ENCODE data around the gene CEP170B.
"Not testable (repeated sequence)": the region's sequence is repeated elsewhere in the genome, so short reads cannot be mapped to it uniquely, and the experiment has no call there.

CEP170B gene

DNA sequence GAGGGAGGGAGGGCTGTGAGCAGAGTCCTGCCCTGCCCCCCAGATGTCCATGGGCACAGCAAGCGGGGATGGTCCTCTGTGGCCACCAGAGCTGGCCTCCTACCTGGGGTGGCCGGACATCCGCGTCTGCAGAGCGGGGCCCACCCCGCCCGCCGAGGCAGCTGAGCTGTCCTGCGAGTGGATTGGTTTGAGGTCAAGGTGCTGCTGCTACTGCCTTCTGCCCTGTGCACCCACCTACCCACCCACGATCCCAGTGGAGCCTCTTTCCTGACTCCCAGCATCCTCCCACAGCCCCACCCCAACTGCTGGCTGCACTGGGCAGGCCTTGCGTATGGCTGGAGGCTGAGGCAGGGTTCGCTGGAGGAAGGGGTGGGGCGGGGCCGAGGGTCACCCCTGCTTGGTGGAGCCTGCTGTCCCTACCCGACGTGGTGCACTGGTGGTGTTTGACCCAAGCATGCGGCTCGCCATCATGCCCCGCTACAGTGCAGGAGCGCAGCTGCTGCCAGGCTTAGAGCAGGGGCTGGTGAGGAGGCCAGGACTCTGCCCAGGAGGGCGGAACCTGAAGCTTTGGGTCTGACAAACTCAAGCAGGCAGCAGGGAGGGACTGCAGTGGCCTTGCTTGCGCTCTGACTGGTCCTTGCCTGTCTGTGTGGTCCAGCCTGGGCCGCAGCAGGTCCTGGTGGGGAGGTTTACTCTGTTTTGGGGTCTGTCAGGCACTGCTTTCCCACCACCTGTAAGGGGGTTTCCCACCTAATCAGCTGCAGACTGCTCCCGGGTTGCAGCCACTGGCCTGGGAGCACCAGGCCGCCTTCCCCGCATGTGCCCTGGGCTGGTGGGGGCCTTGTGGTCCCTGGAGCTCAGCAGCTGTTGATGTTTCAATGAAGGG lies 23.7 kb downstream of the CEP170B start:
- FAIRE-seq (no peak), DNase-seq (ENCODE audit: insufficient read length, low spot score) (no peak)

DNA sequence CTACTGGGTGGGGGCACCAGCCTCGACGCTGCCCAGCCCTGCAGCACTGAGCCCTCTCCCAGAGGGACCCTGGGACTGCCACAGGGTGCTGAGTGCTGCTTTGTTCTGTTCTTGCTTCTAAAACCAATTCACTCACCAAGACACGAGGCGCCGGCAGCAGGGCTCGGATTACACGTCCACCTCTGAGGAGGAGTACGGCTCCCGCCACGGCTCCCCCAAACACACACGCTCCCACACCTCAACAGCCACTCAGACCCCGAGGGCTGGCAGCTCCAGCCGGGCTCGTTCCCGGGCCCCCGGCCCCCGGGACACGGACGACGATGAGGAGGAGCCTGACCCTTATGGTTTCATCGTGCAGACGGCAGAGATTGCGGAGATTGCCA lies 24.3 kb downstream of the CEP170B start:
- FAIRE-seq, result no peak
- no peak for DNase-seq (ENCODE audit: insufficient read length, low spot score)

DNA sequence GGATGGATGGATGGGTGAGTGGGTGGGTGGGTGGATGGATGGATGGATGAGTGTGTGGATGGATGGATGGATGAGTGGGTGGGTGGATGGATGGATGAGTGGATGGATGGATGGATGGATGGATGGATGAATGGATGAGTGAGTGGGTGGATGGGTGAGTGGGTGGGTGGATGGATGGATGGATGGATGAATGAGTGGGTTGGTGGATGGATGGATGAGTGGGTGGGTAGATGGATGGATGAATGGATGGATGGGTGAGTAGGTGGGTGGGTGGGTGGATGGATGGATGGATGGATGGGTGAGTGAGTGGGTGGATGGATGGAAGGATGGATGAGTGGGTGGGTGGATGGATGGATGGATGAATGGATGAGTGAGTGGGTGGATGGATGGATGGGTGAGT lies 25.2 kb downstream of the CEP170B start:
- DNase-seq (ENCODE audit: insufficient read length, low spot score); FAIRE-seq: not testable (repeated sequence)

DNA sequence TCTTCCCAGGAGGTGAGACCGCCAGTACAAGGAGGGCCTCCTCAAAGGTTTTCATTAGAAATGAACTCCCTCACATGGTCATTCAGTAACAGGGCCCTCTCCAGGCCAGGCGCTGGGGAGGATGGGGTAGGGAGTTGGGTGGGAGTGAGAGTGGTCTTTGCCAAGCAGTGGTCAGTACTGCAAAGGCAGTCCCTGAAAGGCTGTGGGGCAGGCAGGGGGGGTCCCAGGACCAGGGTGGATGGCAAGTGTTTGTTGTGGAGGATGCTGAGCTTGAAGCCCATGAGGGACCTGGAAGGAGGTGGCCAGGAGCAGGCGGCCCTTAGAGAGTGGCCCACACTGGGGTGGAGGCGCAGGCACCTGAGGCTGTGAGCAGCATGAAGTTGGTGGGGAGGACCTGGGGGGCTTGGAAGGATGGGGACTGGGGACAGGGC lies 26.1 kb downstream of the CEP170B start:
- DNase-seq (ENCODE audit: insufficient read length, low spot score) (no peak), FAIRE-seq (no peak)

DNA sequence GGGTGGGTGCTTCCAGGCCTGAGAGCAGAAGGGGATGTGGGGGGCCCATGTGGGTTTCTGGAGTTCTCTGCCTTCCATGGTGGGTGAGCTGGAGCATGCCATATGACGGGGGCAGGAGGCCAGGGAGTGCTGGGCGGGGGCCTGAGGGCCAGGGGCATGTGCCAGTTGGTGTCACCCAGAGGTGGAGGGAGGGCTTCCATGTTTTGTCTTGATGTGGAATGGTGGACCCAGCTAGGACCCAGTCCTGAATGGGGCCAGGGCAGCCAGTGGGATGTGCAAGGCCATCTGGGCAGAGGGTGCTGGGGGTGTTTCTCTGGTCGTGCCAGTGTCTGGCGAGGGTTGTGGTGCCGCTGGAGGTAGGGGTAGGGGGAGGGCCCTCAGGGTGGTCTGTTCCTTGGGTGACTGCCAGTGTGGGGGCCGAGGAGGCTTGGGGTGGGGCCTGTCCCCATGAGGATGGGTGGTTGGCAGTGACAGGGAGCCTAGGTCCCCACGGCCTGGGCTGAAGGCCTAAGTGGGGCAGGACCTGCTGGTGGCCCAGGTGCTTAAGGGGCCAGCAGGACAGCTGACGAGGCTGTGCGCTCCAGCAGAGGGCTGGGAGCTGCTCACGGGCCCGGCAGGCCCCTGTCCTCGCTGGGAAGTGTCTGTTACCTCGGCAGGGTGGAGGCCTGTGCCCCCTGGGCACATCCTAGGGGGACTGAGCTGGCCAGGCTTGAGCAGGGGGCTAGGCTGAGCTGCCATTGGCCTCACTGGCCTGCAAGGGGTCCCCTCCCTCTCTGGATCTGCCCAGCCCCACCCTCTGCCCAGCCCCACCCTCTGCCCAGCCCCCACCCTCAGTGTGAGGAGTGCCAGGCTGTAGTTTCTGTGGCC lies 26.8 kb downstream of the CEP170B start:
- no peak for FAIRE-seq
- no peak for DNase-seq (ENCODE audit: insufficient read length, low spot score)

DNA sequence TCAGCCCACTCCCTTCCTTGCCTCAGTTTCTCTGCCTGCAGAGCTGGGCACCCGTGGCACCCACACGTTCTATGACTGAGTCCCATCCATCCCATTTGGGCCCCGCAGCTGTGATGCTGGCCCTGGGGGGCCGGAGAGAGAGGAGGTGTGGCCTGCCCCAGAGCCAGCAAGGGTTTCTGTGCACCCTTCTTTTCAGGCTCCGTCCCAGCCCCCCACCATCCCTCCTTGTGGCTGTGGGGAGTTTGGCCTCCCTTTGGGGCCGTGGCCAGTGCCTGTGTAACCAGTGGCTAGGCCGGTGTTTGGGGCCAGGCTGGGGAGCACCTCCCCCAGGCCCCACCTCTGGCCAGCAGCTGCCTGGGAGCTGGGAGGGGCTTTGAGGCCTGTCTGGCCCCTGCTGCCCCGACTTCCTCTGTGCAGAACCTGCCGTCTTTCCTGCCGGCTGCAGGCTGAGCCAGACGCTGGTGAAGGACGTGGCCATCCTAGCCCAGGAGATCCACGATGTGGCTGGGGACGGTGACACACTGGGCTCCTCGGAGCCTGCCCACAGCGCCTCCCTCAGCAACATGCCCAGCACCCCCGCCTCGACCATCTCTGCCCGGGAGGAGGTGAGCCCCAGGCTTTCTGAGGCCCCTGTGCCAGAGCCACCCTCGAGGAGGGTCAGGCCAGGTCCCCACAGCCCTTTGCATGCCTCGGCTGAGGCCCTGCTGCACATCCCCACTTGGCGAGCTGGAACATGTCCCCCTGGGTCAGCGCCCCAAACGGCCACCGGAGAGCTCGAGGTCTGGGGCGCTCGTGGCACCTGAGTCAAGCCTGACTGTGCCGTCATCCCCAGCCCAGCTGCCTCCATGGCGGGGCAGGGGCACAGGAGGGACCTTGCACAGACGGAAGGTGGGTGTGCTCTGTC lies 27.7 kb downstream of the CEP170B start:
- DNase-seq (ENCODE audit: insufficient read length, low spot score) (no peak), FAIRE-seq (no peak)

DNA sequence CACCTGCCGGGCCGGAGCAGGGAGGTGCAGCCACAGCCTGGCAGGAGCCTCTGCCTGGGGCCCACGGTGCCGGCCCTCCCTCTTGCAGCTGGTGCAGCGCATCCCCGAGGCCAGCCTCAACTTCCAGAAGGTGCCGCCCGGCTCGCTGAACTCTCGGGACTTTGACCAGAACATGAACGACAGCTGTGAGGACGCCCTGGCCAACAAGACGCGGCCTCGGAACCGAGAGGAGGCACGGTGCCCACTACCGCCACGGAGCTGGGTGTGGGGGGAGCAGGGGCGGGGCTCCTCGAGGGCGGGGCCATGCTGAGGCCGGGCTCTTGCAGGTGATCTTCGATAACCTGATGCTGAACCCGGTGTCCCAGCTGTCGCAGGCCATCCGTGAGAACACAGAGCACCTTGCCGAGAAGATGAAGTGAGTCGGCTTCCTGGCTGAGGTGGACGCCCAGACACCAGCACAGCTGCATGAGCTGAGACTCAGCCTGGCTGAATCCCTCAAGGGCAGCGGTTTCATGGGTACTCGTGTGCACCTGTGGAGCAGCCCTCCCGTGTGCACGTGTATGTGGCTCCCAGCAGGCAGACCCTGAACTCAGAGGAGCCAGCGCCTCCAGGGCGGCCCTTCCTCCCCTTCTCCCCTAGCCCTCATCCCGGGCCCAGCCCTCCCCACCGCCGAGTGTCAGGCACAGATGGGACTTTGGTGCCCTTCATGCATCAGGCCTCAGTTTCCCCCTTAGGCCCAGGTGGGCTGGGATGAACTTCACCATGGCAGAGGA lies 28.6 kb downstream of the CEP170B start:
- no peak for FAIRE-seq
- DNase-seq (ENCODE audit: insufficient read length, low spot score), result peak; percentile 6

DNA sequence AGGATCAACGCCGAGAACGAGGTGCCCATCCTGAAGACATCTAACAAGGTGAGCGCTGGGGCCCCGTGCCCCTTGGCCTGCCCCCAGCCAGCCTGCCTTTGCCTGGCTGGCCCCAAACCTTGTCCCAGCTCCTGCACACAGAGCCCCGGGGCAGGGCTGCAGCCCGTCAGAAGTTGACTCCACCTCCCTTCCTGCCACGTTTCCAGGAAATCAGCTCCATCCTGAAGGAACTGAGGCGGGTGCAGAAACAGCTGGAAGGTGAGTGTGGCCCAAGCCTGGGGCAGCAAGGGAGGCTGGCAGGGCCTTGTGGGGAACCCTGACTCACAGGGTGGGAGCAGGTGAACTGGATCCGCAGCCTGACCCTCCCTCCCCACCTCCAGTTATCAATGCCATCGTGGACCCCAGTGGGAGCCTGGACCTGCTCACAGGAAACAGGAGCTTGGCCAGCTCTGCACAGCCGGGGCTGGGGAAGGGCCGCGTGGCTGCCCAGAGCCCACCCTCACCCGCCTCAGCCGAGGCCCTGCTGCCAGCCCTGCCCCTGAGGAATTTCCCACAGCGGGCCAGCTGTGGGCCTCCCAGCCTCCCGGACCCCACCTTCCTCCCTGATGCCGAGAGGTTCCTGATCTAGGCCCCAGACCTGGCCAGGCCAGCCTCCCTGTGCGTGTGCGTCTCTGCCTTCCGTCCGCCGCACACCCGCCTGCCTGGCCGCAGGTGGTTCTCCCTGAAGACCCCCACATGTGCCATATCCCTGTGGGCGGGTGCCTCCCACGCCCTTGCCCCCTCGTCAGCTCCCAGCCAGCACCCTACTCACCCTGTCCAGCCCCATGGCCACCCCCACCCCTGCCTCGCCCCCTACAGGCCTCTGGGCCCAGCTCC lies 29.5 kb downstream of the CEP170B start:
- no peak for FAIRE-seq
- no peak for DNase-seq (ENCODE audit: insufficient read length, low spot score)

DNA sequence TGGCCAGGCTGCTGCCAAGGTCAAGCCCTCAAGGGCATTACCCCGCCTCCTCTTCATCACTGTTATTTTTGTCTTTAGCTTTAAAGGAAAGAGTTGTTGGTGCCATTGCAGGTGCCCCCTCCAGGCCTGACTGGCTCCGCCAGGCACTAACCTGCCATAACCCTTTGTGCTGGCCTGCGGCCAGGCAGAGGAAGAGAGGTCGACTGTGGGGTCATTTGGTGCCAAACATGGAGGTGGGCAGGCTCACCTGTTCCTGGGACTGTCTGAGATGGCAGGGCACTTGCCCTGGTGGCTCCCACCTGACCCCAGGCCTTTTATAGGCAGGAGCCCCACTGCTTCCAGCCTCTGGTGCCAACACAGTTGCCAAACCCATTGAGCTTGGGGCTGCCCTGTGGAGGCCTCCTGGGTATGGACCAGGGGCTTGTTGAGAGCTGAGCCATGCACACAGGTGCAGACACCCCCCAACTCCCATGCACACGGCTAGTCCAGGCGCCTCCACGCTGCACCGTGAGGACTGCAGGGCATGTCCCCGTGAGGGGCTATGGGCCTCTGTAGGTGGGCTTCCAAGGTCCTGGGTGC lies 30.2 kb downstream of the CEP170B start:
- FAIRE-seq, result no peak
- DNase-seq (ENCODE audit: insufficient read length, low spot score), result no peak

DNA sequence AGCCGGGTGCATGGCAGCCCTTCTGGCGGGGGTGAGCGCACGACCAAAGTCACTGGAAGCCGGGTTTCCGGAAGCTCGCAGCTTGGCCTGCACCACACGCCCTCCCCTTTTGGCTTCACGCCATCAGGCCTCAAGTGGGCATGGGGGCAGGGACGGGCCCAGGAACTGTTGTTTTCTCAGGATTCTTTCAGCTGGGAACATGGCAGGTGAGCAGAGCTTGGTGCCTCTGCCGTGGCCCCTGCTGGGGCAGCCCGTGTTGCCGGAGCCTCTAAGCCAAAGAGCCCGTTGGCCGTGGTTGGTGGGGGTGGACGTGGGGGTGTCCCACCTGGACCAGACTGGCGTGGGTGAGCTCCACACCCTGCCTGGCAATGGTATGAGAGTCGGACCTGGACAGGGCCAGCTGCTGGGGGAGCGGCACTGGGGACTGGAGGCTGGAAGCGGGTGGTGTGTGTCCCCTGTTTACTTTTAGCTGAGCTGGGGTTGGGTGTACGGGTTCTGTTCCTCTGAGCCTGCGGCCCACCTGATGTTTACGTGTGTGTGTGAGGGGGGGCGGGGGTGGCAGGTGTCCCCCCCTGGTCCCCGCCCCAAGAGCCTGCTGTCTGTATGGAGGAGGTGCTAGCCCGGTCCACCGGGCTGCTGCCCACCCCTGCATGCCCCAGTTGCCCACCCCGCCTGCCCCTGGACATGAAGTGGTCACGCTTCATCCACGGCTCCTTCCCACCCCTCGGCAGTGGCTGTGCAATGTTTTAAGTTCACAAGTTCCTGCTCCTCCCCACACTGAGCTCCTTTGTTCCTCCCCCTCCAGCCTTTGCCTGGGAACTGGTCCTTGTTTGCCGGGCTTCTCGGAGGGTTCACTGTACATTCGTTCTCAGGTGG lies 31.0 kb downstream of the CEP170B start:
- no peak for FAIRE-seq
- peak; percentile 2 for DNase-seq (ENCODE audit: insufficient read length, low spot score)

DNA sequence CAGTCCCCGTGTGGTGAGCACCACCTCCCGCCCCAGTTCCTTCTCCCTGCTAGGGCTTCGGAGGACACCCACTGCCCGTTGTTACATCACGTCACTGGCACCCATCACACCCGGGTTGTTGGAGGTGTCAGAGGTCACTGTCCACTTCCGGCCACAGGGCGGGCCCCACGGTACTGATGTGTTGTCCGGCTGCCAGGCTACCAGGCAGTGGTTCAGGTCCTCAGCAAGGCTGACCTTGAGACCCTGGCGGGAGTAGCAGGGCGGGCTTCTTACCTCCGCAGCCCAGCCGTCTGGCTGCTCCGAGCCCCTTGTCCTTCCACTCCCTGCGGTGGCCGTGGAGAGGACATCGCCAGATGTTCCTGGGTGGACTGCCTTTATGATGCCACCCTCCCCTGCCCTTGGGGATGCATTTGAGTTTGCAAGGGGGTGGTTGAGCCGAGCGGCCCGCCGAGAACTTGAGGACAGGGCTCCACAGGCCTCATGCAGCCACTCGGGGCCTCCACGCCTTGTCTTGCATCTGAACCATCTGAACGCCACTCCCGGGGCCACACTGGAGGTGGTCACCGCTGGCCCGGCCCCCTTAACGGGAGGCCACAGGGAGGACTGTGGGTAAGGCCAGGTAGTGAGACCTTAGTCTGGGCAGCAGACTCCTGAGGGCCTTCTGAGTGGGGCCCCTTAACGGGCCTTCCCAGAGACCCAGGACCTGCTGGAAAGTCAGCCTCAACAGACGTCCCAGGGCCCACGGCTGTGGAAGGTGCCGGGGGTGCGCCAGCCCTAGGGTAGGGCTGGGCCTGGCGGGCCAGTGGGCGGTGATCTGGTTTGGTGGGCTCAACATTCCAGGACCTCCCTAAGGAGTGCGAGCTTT lies 32.5 kb downstream of the CEP170B start:
- DNase-seq (ENCODE audit: insufficient read length, low spot score) (no peak), FAIRE-seq (no peak)

DNA sequence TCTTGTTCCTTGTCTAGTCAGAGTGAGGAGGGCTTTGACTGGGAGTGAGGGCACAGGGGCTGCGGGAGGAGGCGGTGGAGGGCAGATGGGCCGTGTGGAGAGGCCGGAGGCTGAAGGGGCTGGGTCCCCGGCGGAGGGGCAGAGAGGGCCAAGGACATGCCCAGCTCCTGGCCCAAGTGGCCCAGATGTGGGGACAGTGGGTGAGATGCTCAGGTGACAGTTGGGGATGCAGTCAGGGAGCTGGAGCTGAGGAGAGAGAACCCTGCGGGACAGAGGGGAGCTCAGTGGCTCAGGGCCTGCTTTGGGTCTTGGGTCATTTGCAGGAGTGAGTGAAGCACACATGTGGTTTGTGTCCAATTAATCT lies 33.1 kb downstream of the CEP170B start:
- no peak for FAIRE-seq
- DNase-seq (ENCODE audit: insufficient read length, low spot score), result peak; percentile 8

DNA sequence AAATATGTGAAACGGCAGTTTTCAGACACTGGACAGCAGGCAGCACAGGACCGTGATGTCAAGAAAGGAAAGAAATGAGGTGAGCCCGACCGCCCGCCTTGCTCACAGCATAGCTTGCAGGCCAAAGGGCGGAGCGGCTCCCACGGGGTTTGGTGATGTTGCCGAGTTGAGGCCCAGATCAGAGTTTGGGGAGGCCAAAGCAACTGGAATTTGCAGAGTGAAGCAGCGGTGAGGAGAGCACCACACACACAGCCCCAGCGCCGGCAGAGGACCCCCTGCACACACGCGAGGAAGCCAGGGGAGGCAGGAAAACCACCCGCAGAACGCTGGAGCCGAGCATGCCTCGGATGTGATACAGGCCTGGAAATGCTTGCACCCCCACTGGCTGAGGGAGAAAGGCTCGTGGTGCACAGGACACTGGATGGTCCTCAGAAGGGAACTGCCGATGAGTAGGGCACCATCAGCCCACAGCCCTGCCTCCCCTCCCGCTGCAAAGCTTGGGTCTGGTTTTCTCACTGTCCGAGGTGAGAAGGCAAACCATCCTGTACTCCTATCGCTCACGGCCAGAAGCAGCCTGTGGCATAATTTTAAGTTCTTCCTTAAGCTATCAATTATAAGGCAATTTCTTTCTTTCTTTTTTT lies 33.9 kb downstream of the CEP170B start:
- DNase-seq (ENCODE audit: insufficient read length, low spot score) (no peak), FAIRE-seq (no peak)

DNA sequence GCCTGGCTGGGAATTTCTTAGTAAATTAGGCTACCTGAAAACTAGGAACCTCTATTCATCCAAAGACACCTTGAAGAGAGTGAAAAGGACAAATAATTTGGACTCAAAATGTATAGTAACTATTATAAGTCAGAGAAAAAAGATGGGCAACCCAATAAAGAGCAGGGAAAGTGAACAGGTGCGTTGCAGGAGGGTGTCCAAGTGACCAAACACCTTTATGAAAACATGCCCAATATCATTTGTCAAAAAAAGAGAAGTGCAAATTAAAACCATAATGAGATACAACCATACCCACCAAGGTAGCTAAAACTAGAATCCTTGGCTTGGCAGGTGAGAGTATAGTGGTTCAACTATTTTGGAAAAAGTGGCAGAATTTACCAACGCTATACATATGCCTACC lies 34.7 kb downstream of the CEP170B start:
- DNase-seq (ENCODE audit: insufficient read length, low spot score) (no peak), FAIRE-seq (no peak)

DNA sequence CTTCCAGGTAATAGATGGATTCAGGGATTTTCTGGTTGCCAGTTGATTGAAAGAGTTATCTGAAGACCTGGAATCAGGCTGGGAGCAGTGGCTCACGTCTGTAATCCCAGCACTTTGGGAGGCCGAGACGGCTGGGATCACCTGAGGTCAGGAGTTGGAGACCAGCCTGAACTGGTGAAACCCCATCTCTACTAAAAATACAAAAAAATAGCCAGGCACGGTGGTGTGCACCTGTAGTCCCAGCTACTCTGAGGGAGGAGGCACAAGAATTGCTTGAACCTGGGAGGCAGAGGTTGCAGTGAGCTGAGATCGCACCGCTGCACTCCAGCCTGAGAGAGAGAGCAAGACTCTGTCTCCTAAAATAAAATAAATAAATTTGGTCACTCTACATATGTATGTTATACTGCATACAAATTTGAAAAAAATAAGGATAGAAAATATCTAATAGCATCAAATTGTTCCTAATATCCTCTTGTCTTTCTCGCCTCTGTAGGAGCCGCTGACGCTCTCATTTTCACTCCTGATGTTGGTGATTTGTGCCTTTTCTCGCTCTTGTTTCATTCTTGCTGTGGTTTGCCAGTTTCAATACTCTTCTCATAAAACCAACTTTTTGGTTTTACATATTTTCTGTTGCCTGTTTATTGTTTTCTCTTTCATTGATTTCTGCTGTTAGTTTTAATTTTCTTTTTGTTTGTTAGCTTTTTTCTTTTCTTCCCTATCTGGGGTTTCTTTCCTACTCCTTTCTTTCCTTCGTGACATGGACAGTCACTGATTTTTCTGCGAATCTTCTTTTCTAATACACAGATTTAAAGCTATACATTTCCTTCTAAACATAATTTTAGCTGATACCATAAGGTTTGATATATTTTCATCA lies 35.8 kb downstream of the CEP170B start:
- FAIRE-seq, result peak; percentile 47

More for the DNA sequence above, 35.8 kb downstream of the CEP170B start:
- peak; percentile 37 for DNase-seq (ENCODE audit: insufficient read length, low spot score)
